Esophagus squamous epithelium (tissue), 5 donors: ENCODE data around the gene IKZF2. TPM values are rescaled to one million over a fixed set of nuclear protein-coding genes. Genes with fewer than 3 reads are reported as not detected.
A peak's percentile ranks its signal among the peaks of the same experiment; 100 is the strongest.

Source experiments
- DNase-seq: peaks from one replicate; lab custom pipeline; 2025; lab: John Stamatoyannopoulos, UW
- H3K27ac ChIP-seq, 4 donors: fragments of 200-600 bp; sonication (generic); one replicate each; pipeline ENCODE4 v1.5.1; 2016 to 2019; ENCODE audit warnings: mild to moderate bottlenecking in 1 of 4
- H3K27me3 ChIP-seq, 4 donors: fragments of 200-600 bp; sonication (generic); 1 replicate in 3 of 4; 2 replicates in 1 of 4; pipeline versions ENCODE4 v1.5.1 to v1.6.0; 2017 to 2021; ENCODE audit warnings: antibody characterized with exemption in 1 of 4
- H3K36me3 ChIP-seq, 3 donors: fragments of 200-600 bp; sonication (generic); one replicate each; pipeline ENCODE4 v1.5.1; 2016 to 2019
- H3K4me1 ChIP-seq, 3 donors: fragments of 200-600 bp; sonication (generic); one replicate each; pipeline ENCODE4 v1.5.1; 2017 to 2019
- H3K4me3 ChIP-seq, 4 donors: fragments of 200-600 bp; sonication (generic); 1 replicate in 3 of 4; 2 replicates in 1 of 4; pipeline ENCODE4 v1.5.1; 2016 to 2019; ENCODE audit warnings: mild to moderate bottlenecking in 2 of 4, moderate library complexity in 1 of 4
- H3K9me3 ChIP-seq, 3 donors: fragments of 200-600 bp; sonication (generic); one replicate each; pipeline ENCODE4 v1.5.1; 2016 to 2019
- CTCF ChIP-seq, 6 experiments: fragments of 450-650 bp in 4 of 6; fragments of 200-600 bp in 2 of 6; sonication (generic) in 2 of 6; IDR thresholded peaks; one replicate each; pipeline ENCODE4 v1.5.1; 2016 to 2019; ENCODE audit warnings: antibody characterized with exemption in 6 of 6, mild to moderate bottlenecking in 4 of 6, moderate library complexity in 4 of 6
- POLR2A ChIP-seq, 4 donors: fragments of 450-650 bp; IDR thresholded peaks; one replicate each; pipeline ENCODE4 v1.6.1; 2017; ENCODE audit warnings: antibody characterized with exemption in 4 of 4, mild to moderate bottlenecking in 4 of 4, moderate library complexity in 3 of 4
- WGBS, 2 donors: methylation state at CpG; one replicate each; pipeline ENCODE4 v1.1.5; 2018; 5-methylcytosine and 5-hydroxymethylcytosine counted together
- intact Hi-C: fragments of 100-400 bp; cut with DNase I; formaldehyde crosslinking; loops from one replicate; pipeline ENCODE4 v1.15.0; 2022
- total RNA-seq, 4 donors: library from RNA; depleted of rRNA; stranded (reverse); fragments of >200 nt; gene quantifications; one replicate each; pipeline ENCODE4 v1.1.0, GENCODE V29; 2016
- donor health status: DM: yes; HTN: yes; CAD: no.

Gene IKZF2
- total RNA-seq, 4 donors from 2014 or later: 44.1 to 96.1 (median 78.6) TPM

GRCh38 chr2:213164263-213164662 is 12.9 kb upstream of the IKZF2 start:
- Histone ChIP-seq H3K9me3 (no peaks in the 10 kb centered on the region), H3K4me1 (peaks cover 0 to 18% (median 0%) of the 10 kb centered on the region in 3 donors), H3K36me3 (no peaks in the 10 kb centered on the region), H3K27ac (no peak overlapping the region), H3K4me3 (no peak overlapping the region), H3K27me3 (no peaks in the 10 kb centered on the region)
- intact Hi-C loops: no loop called here
- DNase-seq: no peak
- TF ChIP-seq CTCF (IDR thresholded peaks at IDR 0.05): no peak
- TF ChIP-seq POLR2A (IDR thresholded peaks at IDR 0.05): no peak

- WGBS, 2 donors: 84 to 87% methylated on average over 3 of the region's 3 CpGs
- H3K27me3 ChIP-seq: no peaks in the 10 kb centered on the region
- H3K36me3 ChIP-seq: no peaks in the 10 kb centered on the region
- no peak for TF ChIP-seq CTCF (IDR thresholded peaks at IDR 0.05)
- TF ChIP-seq POLR2A (IDR thresholded peaks at IDR 0.05): no peak
- H3K4me1 ChIP-seq: peaks cover 0 to 18% (median 0%) of the 10 kb centered on the region in 3 donors
- DNase-seq: no peak
- peak overlapping the region in 1 of 4 donors; percentile 29 for H3K27ac ChIP-seq
- intact Hi-C loops: no loop called here
- no peak overlapping the region for H3K4me3 ChIP-seq
- no peaks in the 10 kb centered on the region for H3K9me3 ChIP-seq
Measured at GRCh38 chr2:213162516-213163118, 11.2 kb upstream of the IKZF2 start.

- no peaks in the 10 kb centered on the region for H3K9me3 ChIP-seq
- peak overlapping the region in 2 of 4 donors; percentile 53 to 60 for H3K27ac ChIP-seq
- H3K36me3 ChIP-seq: no peaks in the 10 kb centered on the region
- intact Hi-C loops: no loop called here
- 28 to 37% methylated on average over 5 of the region's 5 CpGs for WGBS, 2 donors
- TF ChIP-seq POLR2A (IDR thresholded peaks at IDR 0.05) (no peak), CTCF (IDR thresholded peaks at IDR 0.05) (no peak)
- no peak for DNase-seq
- H3K4me3 ChIP-seq: no peak overlapping the region
- H3K4me1 ChIP-seq: peaks cover 0 to 18% (median 0%) of the 10 kb centered on the region in 3 donors
- H3K27me3 ChIP-seq: no peaks in the 10 kb centered on the region
Measured at GRCh38 chr2:213161759-213162515, 10.5 kb upstream of the IKZF2 start.

- no peak for DNase-seq
- WGBS, 2 donors: 88 to 97% methylated on average over 2 of the region's 2 CpGs
- H3K4me1 ChIP-seq: peaks cover 0 to 18% (median 0%) of the 10 kb centered on the region in 3 donors
- H3K9me3 ChIP-seq: no peaks in the 10 kb centered on the region
- TF ChIP-seq CTCF (IDR thresholded peaks at IDR 0.05): no peak
- TF ChIP-seq POLR2A (IDR thresholded peaks at IDR 0.05): no peak
- H3K27me3 ChIP-seq: no peaks in the 10 kb centered on the region
- intact Hi-C loops: loop anchor here (10.0 kb wide), 1 partner anchor 385 kb away; no protein-coding TSS in a partner anchor
- no peak overlapping the region for H3K4me3 ChIP-seq
- no peak overlapping the region for H3K27ac ChIP-seq
- no peaks in the 10 kb centered on the region for H3K36me3 ChIP-seq
Measured at GRCh38 chr2:213159768-213160167, 8.4 kb upstream of the IKZF2 start.

- no peaks in the 10 kb centered on the region for H3K9me3 ChIP-seq
- no peaks in the 10 kb centered on the region for H3K36me3 ChIP-seq
- H3K4me3 ChIP-seq: no peak overlapping the region
- intact Hi-C loops: loop anchor here (10.0 kb wide), 1 partner anchor 382 kb away; no protein-coding TSS in a partner anchor
- no peak for TF ChIP-seq CTCF (IDR thresholded peaks at IDR 0.05)
- no peak for TF ChIP-seq POLR2A (IDR thresholded peaks at IDR 0.05)
- 63 to 71% methylated on average over 3 of the region's 3 CpGs for WGBS, 2 donors
- H3K27me3 ChIP-seq: no peaks in the 10 kb centered on the region
- DNase-seq: no peak
- H3K4me1 ChIP-seq: peaks cover 0 to 31% (median 11%) of the 10 kb centered on the region in 3 donors
- H3K27ac ChIP-seq: no peak overlapping the region
Measured at GRCh38 chr2:213157242-213157641, 5.8 kb upstream of the IKZF2 start.
